ENCODE measurements around the gene SBNO2. TPM values are rescaled to one million over a fixed set of nuclear protein-coding genes. Genes with fewer than 3 reads are reported as not detected.

SBNO2 gene
- total RNA-seq, 3 donors from 2014 or later: 15.4 to 63.3 (median 43.9) TPM

DNA sequence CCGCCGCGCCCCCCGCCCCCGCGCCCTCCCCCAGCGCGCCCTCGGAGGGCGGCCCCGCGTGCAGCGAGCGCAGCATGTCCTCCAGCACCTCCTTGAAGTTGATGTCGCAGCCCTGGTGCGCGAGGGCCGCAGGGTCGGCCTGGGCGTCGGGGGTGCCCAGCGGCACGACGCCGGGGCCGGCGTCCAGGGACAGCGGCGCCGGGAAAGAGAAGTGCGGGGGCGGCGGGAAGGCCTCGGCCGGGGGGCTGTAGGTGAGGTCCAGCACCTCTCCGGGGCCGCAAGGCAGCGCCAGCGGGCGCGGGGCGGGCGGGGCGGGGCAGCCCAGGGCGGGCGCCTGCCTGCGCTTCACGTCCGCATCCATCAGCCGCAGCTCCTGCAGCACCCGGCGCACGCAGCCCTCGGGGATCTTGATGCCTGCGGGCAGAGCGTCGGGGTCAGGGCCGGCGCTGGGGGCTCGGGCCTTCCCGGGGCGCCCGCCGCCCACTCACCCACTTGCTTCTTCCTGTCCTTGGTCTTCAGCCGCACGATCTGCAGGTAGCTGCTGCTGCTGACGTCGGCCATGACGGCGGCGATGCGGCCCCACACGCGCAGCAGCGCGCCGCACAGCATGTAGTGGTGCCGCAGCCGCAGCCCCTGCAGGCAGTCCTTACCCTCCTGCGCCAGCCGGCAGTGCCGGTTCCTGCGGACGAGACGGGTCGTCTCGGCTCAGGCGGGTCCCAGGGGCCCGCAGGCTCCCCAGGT lies 65.6 kb downstream of the SBNO2 start:
- intact Hi-C loops (cut with DNase I; ENCODE audit: low total_unique reads): no loop called here
- Histone ChIP-seq H3K27ac (peak overlapping the region in 1 of 2 donors; percentile 97), H3K36me3 (peaks cover 12% of the 10 kb centered on the region), H3K4me3 (no peak overlapping the region), H3K27me3 (no peaks in the 10 kb centered on the region), H3K9me3 (no peaks in the 10 kb centered on the region), H3K4me1 (peaks cover 15 to 22% of the 10 kb centered on the region in 2 donors)
- TF ChIP-seq POLR2A (IDR thresholded peaks at IDR 0.05): no peak
- no peak for TF ChIP-seq POLR2AphosphoS5 (IDR thresholded peaks at IDR 0.05)
- TF ChIP-seq, protein P1, sequence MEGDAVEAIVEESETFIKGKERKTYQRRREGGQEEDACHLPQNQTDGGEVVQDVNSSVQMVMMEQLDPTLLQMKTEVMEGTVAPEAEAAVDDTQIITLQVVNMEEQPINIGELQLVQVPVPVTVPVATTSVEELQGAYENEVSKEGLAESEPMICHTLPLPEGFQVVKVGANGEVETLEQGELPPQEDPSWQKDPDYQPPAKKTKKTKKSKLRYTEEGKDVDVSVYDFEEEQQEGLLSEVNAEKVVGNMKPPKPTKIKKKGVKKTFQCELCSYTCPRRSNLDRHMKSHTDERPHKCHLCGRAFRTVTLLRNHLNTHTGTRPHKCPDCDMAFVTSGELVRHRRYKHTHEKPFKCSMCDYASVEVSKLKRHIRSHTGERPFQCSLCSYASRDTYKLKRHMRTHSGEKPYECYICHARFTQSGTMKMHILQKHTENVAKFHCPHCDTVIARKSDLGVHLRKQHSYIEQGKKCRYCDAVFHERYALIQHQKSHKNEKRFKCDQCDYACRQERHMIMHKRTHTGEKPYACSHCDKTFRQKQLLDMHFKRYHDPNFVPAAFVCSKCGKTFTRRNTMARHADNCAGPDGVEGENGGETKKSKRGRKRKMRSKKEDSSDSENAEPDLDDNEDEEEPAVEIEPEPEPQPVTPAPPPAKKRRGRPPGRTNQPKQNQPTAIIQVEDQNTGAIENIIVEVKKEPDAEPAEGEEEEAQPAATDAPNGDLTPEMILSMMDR (IDR thresholded peaks at IDR 0.05): no peak
- no peak for DNase-seq (ENCODE audit: low spot score in 2 of 2)

DNA sequence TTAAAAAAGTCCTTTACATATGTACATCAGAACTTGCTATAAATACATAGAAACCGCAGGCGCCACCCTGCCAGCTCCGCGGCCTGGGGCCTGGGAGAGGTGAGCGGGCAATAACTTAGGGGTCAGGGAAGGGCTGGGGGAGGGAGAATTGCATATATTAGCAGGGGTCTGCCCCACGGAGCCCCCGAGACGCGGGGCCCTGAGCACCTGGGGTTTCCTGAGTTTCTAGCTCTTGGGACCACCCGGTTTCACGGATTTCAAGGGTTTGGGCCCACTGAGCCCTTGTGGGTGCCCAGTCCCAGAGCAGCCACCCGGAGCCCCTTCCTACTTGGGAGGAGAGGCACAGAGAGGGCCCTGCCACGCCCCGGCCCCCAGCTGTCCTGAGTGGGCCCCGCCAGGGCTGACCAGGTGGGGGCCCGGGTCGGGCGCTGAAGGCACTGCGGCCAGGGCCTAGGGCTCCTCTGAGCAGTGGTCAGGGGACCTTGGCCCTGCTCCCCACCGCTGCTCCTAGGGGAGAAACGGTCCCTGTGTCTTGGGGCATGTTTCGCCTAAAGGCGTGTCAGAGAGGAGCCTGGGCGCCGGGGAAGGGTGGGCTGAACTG lies 66.3 kb downstream of the SBNO2 start:
- no peak for DNase-seq (ENCODE audit: low spot score in 2 of 2)
- H3K27ac ChIP-seq: peak overlapping the region; percentile 55 to 97
- TF ChIP-seq POLR2A (IDR thresholded peaks at IDR 0.05) (no peak), POLR2AphosphoS5 (IDR thresholded peaks at IDR 0.05) (no peak)
- TF ChIP-seq, protein P1 (IDR thresholded peaks at IDR 0.05): no peak
- H3K4me1 ChIP-seq: peaks cover 16 to 22% of the 10 kb centered on the region in 2 donors
- H3K27me3 ChIP-seq: no peaks in the 10 kb centered on the region
- no peak overlapping the region for H3K4me3 ChIP-seq
- H3K9me3 ChIP-seq: no peaks in the 10 kb centered on the region
- peaks cover 12% of the 10 kb centered on the region for H3K36me3 ChIP-seq
- intact Hi-C loops (cut with DNase I; ENCODE audit: low total_unique reads): no loop called here

DNA sequence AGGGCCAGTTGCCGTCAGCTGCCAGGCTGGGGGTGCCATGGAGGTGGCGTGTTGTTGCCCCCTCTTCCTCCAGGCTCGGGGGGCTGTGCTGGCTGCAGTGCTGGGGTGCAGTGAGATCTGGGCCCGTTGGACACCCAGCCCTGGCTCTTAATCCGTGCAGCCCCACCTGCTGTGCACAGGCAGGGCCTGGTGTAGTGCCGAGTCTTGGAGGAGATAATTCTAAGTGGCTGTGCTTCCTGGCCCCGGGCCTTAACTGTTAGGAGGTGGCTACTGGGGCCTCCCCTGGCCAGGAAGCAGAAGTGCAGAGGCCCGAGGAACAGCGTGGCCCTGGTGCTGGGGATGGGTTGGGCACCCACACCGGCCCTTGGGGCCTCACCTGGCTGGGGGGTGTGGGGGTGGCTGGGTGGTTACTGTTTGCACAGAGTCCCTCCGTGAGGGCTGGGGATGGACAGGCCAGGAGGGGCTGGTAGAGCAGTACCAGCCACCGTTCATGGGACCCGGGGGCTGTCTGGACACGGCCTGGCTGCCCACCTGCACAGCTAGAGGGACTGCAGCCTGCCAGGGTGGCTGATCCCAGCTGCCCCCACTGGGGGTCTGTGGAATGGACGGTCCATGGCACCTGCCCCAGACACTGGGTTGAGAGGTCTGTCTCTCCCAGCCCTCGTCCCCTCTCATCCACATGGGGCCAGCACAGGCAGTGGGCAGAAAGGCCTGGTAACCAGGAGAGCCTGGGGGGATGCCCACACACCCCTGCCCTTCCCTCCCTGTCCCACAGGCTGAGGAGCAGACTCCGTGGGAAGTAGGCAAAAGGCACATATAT lies 67.0 kb downstream of the SBNO2 start:
- TF ChIP-seq POLR2A (IDR thresholded peaks at IDR 0.05): no peak
- TF ChIP-seq, protein P1 (IDR thresholded peaks at IDR 0.05): peak in 1 of 3 donors; percentile 17
- H3K4me3 ChIP-seq: peak overlapping the region in 1 of 3 donors; percentile 15
- H3K4me1 ChIP-seq: peaks cover 12 to 25% of the 10 kb centered on the region in 2 donors
- peak overlapping the region; percentile 55 to 97 for H3K27ac ChIP-seq
- intact Hi-C loops (cut with DNase I; ENCODE audit: low total_unique reads): no loop called here
- no peaks in the 10 kb centered on the region for H3K9me3 ChIP-seq
- no peak for DNase-seq (ENCODE audit: low spot score in 2 of 2)
- H3K36me3 ChIP-seq: peaks cover 12% of the 10 kb centered on the region
- no peaks in the 10 kb centered on the region for H3K27me3 ChIP-seq

DNA sequence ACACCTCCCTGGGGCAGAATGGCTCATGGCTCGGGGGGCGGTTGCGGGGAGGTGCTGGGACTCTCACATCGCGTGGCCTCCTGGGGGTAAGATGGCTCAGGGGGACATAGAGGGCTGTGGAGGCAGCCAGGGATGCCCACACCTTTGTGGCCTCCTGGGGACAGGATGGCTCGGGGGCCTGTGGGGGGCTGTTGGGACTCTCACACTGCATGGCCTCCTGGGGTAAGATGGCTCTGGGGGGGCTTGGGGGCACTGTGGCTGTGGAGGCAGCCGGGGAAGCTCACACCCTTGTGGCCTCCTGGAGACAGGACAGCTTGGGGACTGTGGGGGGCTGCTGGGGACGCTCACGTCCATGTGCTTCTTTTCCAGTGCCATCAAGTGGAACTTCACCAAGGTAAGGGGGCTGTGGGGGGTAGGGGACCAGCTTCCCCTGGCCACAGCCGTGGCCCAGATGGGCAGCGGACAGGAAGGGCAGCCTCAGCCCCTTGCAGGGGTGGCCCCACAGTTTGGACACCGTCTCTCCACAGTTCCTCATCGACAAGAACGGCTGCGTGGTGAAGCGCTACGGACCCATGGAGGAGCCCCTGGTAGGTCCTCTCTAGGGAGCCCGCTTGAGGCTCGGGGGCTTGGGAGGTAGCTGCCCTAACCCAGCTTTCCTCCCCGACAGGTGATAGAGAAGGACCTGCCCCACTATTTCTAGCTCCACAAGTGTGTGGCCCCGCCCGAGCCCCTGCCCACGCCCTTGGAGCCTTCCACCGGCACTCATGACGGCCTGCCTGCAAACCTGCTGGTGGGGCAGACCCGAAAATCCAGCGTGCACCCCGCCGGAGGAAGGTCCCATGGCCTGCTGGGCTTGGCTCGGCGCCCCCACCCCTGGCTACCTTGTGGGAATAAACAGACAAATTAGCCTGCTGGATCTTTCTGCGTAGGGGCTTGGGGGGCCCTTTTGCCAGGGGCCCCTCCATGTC lies 67.9 kb downstream of the SBNO2 start:
- H3K4me1 ChIP-seq: peaks cover 12 to 26% of the 10 kb centered on the region in 2 donors

More for the DNA sequence above, 67.9 kb downstream of the SBNO2 start:
- no peak for DNase-seq (ENCODE audit: low spot score in 2 of 2)
- TF ChIP-seq POLR2AphosphoS5 (IDR thresholded peaks at IDR 0.05): no peak
- TF ChIP-seq, protein P1 (IDR thresholded peaks at IDR 0.05): peak in 1 of 3 donors; percentile 16
- no peak for TF ChIP-seq POLR2A (IDR thresholded peaks at IDR 0.05)
- Histone ChIP-seq H3K27ac (peak overlapping the region; percentile 97), H3K36me3 (peaks cover 12% of the 10 kb centered on the region), H3K4me3 (peak overlapping the region in 2 of 3 donors; percentile 86 to 88), H3K27me3 (no peaks in the 10 kb centered on the region), H3K9me3 (no peaks in the 10 kb centered on the region)
- intact Hi-C loops (cut with DNase I; ENCODE audit: low total_unique reads): no loop called here

Measured in breast epithelium (tissue), 4 donors.